CD1c-positive myeloid dendritic cell (primary cell): ENCODE data around the gene NRXN3.
"Not testable (repeated sequence)": the region's sequence is repeated elsewhere in the genome, so short reads cannot be mapped to it uniquely, and the experiment has no call there.

Source experiments
- DNase-seq: peaks from one replicate; pipeline ENCODE4 v3.0.0-alpha.2; 2016; ENCODE audit errors: extremely low spot score

Gene NRXN3

GRCh38 chr14:78486081-78486480 lies 315.9 kb downstream of the NRXN3 start:
- no peak for DNase-seq

- no peak for DNase-seq
These were observed 316.4 kb downstream of the NRXN3 start for GRCh38 chr14:78486621-78487020.

- DNase-seq: not testable (repeated sequence)
These were observed 317.4 kb downstream of the NRXN3 start for GRCh38 chr14:78487573-78487972.

- no peak for DNase-seq
These were observed 318.8 kb downstream of the NRXN3 start for GRCh38 chr14:78488938-78489337.

- DNase-seq: no peak
These were observed 320.9 kb downstream of the NRXN3 start for GRCh38 chr14:78491048-78491447.

GRCh38 chr14:78498062-78498595 lies 328.0 kb downstream of the NRXN3 start:
- no peak for DNase-seq

GRCh38 chr14:78501909-78502308 lies 331.7 kb downstream of the NRXN3 start:
- DNase-seq: no peak

- no peak for DNase-seq
These were observed 337.9 kb downstream of the NRXN3 start for GRCh38 chr14:78508023-78508422.

- no peak for DNase-seq
These were observed 339.3 kb downstream of the NRXN3 start for GRCh38 chr14:78509516-78509915.

- no peak for DNase-seq
These were observed 341.8 kb downstream of the NRXN3 start for GRCh38 chr14:78512021-78512420.

GRCh38 chr14:78519863-78520262 lies 349.7 kb downstream of the NRXN3 start:
- peak; percentile 7 for DNase-seq

GRCh38 chr14:78524196-78524595 lies 354.0 kb downstream of the NRXN3 start:
- DNase-seq: no peak

- DNase-seq: no peak
These were observed 354.6 kb downstream of the NRXN3 start for GRCh38 chr14:78524766-78525165.

GRCh38 chr14:78530078-78530477 lies 359.9 kb downstream of the NRXN3 start:
- peak; percentile 9 for DNase-seq

GRCh38 chr14:78534141-78534540 lies 364.0 kb downstream of the NRXN3 start:
- no peak for DNase-seq

- DNase-seq: no peak
These were observed 364.9 kb downstream of the NRXN3 start for GRCh38 chr14:78535041-78535440.

GRCh38 chr14:78541788-78542187 lies 371.6 kb downstream of the NRXN3 start:
- not testable (repeated sequence) for DNase-seq

- DNase-seq: no peak
These were observed 373.3 kb downstream of the NRXN3 start for GRCh38 chr14:78543433-78543832.

- no peak for DNase-seq
These were observed 390.9 kb downstream of the NRXN3 start for GRCh38 chr14:78561074-78561473.

GRCh38 chr14:78566026-78566858 lies 396.1 kb downstream of the NRXN3 start:
- DNase-seq: peak; percentile 59

- DNase-seq: no peak
These were observed 396.6 kb downstream of the NRXN3 start for GRCh38 chr14:78566859-78567172.

- no peak for DNase-seq
These were observed 397.2 kb downstream of the NRXN3 start for GRCh38 chr14:78567343-78567742.

GRCh38 chr14:78573736-78574135 lies 403.6 kb downstream of the NRXN3 start:
- DNase-seq: not testable (repeated sequence)
